Epithelial cell of proximal tubule (primary cell): ENCODE measurements around the gene ADNP. TPM values are rescaled to one million over a fixed set of nuclear protein-coding genes. Genes with fewer than 3 reads are reported as not detected.
"Not testable (repeated sequence)": the region's sequence is repeated elsewhere in the genome, so short reads cannot be mapped to it uniquely, and the experiment has no call there.

Source experiments
- DNase-seq: peaks from one replicate; pipeline ENCODE4 v3.0.0-alpha.2; 2011; ENCODE audit warnings: low read depth
- H3K4me3 ChIP-seq: 2 replicates; pipeline ENCODE4 v1.5.1; 2011; ENCODE audit warnings: low read depth, mild to moderate bottlenecking, low read length
- total RNA-seq: library from RNA; depleted of rRNA; stranded (reverse); fragments of >200 nt; gene quantifications from 2 replicates; pipeline ENCODE4 v1.2.3, GENCODE V29; 2015
- TF ChIP-seq, protein P1 (sequence below): conservative IDR thresholded peaks from 2 replicates; pipeline ENCODE4 v1.5.1; 2012; ENCODE audit warnings: low read depth, mild to moderate bottlenecking, low read length

ADNP gene
- total RNA-seq, result 17.1 and 19.0 TPM in 2 replicates

DNA sequence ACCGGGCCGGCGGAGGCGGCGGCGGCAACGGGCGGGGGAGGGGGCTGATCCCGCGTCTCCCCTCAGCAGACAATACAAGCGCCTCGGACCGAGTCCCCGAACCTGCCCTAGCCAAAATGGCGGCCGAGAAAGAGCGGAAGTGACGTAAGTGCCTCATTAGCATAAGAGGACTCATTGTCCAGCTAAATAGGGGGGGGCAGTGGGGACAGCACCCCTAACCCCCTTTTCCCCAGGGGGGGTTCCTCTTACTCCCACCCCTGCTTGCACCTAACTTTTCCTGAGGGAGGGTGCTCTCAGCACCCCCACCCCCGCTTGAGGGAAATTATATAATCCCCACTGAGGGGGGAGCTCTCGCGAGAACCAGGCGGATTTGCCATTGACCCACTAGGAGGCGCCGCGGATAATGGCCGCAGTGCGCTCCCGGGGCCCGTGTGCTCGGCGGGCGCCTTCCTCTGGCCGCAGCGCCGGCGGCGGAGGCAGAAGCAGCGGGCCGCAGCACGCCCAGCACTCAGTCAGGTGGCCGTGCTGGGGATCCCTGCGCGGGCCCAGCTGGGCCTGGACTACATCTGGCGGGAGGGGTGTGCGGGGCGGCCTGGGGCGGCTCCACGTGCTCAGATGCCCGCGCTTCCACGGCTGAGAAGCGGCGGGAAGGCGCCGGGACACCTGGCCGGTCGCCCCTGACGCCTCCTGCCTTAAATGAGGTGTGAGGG, at the start of gene ADNP:
Gene ADNP, minus strand, starts transcription at position 132 of the 710 bp plus-strand sequence. CDS start 27,441 bp downstream, outside the sequence.
- DNase-seq, result peak; percentile 66
- peak within 1 kb of the TSS; percentile 78 for H3K4me3 ChIP-seq
- TF ChIP-seq, protein P1, sequence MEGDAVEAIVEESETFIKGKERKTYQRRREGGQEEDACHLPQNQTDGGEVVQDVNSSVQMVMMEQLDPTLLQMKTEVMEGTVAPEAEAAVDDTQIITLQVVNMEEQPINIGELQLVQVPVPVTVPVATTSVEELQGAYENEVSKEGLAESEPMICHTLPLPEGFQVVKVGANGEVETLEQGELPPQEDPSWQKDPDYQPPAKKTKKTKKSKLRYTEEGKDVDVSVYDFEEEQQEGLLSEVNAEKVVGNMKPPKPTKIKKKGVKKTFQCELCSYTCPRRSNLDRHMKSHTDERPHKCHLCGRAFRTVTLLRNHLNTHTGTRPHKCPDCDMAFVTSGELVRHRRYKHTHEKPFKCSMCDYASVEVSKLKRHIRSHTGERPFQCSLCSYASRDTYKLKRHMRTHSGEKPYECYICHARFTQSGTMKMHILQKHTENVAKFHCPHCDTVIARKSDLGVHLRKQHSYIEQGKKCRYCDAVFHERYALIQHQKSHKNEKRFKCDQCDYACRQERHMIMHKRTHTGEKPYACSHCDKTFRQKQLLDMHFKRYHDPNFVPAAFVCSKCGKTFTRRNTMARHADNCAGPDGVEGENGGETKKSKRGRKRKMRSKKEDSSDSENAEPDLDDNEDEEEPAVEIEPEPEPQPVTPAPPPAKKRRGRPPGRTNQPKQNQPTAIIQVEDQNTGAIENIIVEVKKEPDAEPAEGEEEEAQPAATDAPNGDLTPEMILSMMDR, result peak; percentile 57

DNA sequence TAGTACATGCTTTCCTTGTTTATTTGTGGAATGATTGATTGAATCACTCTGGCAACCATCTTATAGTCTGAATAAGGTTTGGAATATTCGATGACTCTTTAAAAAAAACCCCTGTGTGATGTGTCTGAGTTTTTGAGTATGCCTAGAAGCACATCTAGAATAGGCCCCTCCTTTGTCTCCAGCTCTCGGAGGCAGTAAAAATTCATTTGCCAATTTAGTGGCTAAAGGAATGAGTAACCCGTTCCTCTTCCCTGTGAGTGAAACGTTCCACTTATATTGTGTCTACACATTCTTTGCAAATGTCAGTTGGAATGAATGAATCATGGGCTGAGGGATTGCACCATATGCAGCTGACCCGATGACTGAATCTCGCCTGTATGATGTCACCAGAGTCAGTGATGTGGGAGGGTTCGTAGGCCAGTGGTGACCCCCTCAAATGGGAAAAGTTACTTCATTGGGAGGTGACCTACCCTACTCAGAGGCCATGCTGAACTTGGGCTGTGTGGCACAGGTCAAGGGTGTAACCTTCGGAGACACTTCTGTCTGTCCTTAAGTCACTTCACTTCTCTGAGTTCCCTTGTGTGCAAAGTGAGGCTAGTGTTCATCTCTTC, 48.9 kb upstream of the ADNP start:
- TF ChIP-seq, protein P1, result no peak
- no peak overlapping the region for H3K4me3 ChIP-seq
- peak; percentile 97 for DNase-seq

DNA sequence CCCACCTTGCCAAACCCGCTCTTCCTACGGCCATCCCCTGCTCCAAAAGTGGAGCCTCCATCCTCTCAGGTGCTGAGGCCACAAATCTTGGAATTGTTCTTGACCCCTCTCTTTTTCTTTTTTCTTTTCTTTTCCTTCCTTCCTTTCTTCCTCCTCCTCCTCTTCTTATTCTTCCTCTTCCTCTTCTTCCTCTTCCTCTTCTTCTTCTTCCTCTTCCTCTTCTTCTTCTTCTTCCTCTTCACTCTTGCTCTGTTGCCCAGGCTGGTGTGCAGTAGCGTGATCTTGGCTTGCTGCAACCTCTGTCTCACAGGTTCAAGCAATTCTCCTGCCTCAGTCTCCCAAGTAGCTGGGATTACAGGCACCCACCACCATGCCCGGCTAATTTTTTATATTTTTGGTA, 47.3 kb upstream of the ADNP start:
- H3K4me3 ChIP-seq, DNase-seq: not testable (repeated sequence)

DNA sequence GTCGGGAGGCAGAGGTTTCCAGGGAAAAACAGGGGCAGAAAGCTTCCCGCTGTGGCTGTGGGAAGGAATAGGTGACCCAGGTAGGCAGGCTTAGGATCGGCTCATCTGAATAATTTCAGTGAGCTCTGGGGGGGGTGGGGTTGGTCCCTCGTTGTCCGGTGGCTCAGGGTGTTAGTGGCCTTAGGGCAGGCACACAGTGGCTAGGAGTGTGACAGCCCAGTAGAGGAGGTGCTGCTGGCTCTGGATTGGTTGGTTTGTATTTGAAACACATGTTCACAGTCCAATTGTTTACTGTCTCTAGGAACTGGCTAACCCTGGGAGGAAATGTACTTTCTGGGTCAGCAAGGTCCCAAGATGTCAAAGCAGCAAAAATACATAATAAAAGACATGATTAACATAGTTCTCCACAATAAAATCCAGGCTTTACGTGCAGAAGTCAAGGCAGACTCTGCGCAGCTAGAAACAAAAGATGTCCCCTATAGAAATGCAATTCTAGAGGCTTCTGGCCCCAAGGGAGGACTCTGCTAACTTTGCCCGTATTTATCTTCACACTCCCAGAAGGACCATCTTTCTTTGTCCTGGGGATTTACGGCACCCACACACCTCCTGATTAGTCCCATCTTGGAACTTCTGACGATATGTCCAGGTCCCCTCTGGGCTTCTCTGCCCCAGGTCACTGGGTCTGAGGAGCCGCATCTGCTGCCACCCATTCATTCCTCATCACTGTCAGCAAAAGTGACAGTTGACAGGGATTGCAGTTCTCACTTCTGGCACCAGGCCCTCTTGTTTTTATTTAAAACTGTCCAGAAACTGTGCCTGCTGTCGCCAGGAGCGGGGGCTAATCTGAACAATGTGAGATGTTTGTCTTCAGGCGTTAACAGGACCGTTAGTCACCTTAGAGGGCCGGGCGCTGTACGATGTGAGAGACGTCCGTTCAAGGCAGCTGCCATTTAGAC, 46.1 kb upstream of the ADNP start:
- no peak for DNase-seq
- TF ChIP-seq, protein P1, result no peak
- H3K4me3 ChIP-seq, result no peak overlapping the region

DNA sequence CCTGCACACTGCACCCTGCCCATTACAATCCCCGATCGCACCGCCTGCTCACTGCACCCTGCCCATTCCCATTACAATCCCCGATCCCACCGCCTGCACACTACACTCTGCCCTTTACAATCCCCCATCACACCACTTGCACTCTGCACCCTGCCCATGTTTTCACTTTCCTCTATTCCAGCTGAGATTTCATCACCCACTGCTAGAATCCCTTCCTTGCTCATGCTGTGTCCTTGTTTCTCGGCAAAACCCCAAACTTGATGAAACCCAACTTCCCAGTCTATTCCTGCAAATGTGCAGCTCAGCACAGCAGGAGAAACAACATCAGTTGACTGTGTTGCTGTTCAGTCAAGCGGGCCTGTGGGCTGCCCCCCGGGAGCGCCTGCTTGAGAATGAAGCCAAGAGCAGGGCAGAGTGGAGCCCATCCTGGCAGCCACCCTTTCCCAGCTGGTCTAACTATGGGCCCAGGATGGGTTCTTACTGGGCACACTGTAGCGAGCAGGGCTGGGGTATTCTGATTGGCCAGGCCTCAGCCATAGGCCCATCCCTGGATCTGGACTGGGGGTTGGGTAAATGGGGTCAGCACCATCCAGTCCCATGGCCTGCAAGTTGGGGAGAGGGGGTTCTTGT, 44.6 kb upstream of the ADNP start:
- no peak for DNase-seq
- TF ChIP-seq, protein P1, result no peak
- no peak overlapping the region for H3K4me3 ChIP-seq

DNA sequence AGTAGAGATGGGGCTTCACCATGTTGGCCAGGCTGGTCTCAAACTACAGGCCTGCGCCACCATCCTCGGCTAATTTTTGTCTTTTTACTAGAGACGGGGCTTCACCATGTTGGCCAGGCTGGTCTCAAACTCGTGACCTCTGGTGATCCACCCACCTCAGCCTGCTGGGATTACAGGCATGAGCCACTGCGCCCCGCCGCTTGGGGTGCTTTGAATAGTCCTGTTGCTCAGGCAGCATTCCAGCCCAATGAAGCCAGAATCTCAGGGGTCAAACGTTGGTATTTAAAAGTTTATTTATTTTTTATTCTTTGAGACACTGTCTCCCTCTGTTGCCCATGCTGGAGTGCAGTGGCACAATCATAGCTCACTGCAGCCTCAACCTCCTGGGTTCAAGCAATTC, 38.7 kb upstream of the ADNP start:
- no peak for DNase-seq
- H3K4me3 ChIP-seq, result no peak overlapping the region
- TF ChIP-seq, protein P1, result no peak
